GM18526 (cell line): ENCODE measurements around the gene GNG2.
A peak's percentile ranks its signal among the peaks of the same experiment; 100 is the strongest.

ENCODE experiments used
- POLR2A ChIP-seq: IDR thresholded peaks from 3 replicates; pipeline ENCODE4 v1.6.1; 2011; ENCODE audit not compliant: insufficient read length; ENCODE audit errors: extremely low read depth

GNG2 gene

DNA sequence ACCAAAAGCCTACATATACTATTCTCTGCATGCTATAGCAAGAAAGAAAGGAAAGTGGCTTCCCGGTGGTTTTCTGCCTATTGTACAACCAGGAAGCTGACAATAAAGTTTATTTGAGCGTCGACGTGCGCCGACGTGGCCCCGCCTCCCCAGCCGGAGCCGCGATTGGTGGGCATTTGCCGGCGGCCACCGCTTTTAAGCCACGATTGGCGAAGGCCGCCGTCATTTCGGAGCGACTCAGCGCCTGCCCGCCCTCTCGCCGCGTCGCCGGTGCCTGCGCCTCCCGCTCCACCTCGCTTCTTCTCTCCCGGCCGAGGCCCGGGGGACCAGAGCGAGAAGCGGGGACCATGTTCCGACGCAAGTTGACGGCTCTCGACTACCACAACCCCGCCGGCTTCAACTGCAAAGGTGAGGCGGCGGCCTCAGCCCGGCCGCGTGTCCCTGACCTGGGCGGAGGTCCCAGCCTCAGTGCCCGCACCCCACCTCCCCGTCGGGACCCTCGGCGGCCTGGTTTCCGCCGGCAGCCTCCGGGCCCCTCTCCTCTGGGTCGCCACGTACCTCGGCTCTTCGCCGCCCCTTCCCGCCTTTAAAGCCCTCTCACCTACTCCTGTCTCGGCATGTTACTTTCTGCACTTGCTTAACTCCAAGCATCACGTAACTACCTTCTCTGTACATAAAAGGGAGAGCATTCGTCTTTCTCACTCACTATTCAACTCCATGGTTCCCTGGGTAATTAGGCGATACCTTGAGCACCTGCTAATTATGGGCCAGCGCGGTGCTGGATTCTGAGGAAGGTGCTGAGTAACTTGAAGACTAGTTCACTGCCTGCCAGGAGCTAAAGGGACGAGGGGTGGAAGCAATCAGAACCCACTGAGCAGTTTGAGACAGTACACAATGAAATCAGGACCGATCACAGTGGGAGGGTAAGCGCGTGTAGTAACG, 129.2 kb downstream of the GNG2 start, which contains the start of gene RTRAF:
Gene RTRAF, plus strand, starts transcription at position 254 of the 942 bp plus-strand sequence. Its CDS starts 94 bp downstream, at position 348.
- peak; percentile 83 for TF ChIP-seq POLR2A

DNA sequence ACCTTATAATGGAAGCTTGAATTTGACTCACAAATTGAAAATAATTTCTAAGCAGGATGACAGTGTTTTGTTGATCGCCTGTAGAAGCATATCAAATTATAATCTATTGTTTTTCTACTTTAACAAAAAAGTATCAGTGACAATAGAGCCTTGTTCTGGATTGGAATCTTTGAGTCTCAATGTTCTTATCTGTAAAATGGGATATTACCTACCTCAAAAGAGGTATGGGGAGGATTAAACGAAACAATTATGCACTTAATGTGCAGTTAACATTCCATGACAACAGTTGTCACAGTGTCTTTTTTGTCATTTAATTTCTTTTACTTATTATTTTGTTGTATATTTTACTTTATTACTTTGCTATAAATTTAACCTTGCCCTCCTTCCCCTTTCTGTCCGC, 130.1 kb downstream of the GNG2 start:
- no peak for TF ChIP-seq POLR2A

DNA sequence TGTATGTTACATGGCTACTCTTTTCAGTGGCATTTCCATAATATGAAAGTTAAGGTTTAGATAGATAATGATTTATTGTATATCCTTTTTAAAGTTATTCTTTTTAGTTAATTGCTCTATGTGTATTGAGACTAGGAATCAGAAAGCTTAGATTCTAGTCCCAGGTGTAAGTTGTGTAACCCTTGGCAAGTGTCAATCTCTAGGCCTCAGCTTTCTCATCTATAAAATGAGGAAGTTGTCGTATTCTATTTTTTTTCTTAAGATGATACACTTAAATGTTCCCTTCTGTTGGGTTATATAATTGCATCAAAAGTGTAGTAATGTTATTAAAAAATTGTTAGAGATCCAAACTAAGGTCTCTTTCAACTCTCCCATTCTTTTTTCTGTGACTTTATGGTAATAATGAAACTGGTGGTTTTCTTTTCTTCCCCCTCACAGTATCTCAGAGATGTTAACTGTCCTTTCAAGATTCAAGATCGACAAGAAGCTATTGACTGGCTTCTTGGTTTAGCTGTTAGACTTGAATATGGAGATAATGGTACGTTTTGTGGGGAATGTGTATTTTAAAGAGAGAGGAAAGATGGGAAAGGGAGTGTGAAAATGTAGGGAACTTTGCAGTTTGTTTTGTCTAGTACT, 133.0 kb downstream of the GNG2 start:
- TF ChIP-seq POLR2A: no peak

DNA sequence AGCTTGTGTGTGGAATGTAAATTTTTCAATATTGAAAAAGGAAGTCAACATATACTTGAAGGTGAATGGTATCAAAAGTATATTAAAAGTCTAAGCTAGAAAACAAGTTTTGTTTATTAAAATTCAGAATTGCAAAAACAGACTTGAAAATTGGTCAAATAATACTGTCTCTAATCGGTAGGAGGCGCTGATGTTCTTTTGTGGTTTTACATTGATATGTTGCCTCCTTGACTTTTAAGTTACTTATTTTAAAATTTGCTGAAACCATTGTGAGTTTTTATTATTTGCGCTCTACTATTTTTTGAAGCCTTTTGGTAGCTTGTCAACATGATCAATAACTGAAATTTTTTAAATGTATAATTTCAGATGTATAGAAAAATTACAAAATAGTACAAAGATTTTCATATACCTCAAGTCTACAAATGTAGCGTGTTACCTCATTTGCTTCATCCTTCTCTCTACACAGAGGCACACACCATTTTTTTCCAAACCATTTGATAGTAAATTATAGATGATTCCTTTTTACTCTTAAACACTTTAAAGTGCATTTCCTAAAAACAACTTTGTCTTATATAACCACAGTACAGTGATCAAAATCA, 135.8 kb downstream of the GNG2 start:
- TF ChIP-seq POLR2A: no peak

DNA sequence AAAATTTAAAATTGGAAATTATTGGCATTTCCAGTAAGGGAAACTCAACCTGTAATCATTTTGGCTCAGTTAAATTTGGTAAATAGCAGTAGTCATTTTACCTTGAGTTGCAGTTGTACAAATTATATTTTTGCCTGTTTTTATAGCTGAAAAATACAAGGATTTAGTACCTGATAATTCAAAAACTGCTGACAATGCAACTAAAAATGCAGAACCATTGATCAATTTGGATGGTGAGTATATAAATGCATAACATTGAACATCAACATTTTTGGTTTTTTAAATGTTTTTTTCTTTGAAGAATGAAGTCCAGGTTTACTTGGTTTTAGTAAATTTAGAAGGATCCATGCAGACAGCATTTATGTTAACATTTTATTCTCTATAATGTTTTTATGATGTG, 137.9 kb downstream of the GNG2 start:
- no peak for TF ChIP-seq POLR2A

DNA sequence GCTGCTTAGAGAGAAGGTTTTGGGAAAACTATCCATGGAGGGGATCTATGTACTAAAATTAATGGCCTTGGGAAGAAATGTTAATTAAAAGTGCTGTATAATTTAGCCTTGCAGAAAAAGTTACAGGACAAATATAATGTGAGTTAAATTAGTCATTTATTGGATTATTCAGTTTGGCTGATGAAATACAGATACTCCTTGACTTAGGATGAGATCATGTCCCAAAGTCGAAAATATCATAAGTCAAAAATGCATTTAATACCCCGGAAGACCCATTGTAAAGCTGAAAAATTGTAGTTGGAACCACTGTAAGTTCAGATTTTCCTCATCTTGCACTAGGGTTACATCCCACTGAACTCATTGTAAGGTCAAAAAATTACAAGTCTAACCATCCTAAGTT, 138.7 kb downstream of the GNG2 start:
- TF ChIP-seq POLR2A: no peak

DNA sequence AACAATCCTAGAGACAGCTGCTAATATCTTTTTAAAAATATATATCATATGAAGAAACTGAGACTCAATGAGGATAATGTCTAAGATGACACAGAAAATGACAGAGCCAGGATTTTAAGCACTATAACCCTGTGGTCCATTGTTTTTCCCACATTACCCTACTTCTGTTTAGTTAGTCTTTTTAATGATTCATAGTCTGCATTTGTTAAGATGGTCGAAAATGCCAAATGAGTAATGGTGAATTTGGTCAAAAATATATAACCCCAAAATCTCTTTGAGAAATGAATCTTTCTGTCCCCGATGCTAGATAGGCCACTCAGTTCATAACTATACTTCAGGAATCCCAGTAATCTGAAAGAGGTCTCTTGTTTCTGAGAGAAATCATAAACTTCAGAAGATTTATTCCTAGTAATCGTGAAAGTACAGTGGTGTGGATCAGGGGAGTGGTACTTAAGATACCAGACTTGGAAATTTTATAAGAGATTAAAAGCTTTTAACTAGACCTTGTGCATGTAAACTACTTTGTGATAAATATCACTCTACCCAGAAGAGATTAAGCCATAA, 139.7 kb downstream of the GNG2 start:
- no peak for TF ChIP-seq POLR2A

DNA sequence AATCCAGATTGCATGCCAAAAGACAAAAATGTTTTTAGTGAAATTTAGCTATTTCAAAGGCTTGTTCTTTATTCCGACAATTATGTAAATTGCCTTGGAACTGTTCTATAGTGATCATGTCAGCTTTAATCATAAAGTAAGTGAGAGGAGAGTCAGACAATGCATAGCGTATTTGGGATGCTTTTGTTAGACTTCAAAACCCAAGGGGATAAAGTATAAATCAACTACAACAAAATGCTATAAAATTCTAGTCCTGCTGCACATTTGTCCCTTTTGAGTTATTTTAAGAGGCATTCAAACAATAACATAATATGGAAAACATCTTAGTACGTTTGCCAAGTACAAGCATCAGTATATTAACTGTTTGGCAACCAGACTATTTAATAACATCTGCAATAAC, 140.3 kb downstream of the GNG2 start:
- TF ChIP-seq POLR2A: no peak

DNA sequence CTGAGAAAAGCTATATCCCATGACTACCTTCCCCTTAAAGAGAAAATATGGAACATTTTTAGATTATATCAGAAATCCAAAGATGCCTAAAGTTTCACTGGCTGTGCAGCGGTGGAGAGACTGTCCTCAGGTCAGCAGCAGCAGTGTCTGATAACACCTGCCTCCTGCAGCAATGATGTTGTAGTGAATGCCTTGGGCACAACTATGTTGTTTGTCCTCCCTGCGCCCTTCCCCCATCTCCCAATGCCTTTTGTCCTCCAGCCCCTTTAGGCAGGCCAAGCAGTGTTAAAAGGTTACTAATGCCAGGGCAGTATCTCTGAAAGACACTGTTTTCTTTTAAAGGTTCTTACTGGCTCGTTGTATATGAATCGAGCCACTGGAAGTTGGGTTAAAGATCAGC, 142.1 kb downstream of the GNG2 start:
- TF ChIP-seq POLR2A: no peak

DNA sequence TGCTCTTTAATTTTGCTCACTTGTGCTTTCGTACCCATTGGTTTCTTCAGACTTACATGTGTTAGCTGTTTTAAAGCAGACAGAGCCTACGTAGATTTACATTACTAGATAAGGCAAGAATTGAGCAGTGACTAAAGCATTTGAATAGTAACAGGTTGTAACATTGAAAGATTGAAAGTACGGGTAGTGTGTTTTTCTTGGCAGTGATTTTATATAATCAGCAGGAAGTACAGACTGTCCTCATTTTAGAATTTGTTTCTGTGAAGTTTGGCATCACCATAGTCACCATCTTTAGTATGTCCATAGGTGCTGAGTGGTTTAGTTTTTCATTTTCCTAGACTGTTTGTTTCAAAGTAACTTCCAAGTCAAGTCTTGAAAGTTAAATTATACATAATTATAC, 142.9 kb downstream of the GNG2 start:
- no peak for TF ChIP-seq POLR2A

DNA sequence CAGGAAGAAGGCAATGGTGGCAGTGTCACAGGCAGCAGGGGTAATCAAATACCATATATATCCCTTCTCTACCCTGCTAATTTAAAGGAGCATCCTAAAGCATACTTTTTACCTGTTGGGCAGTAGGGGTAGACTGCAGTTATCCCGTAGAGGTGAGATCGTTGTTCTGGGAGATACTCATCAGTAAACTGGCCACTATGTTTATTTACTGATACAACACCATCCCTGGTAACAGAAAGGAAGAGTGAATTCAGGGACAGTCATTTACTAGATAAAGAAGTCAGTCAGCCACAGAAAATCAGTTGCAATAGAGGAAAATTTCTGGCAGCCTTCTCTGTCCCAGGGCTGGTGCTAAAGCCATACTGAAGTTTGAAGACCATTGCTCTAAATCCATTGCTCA, 145.2 kb downstream of the GNG2 start:
- no peak for TF ChIP-seq POLR2A

DNA sequence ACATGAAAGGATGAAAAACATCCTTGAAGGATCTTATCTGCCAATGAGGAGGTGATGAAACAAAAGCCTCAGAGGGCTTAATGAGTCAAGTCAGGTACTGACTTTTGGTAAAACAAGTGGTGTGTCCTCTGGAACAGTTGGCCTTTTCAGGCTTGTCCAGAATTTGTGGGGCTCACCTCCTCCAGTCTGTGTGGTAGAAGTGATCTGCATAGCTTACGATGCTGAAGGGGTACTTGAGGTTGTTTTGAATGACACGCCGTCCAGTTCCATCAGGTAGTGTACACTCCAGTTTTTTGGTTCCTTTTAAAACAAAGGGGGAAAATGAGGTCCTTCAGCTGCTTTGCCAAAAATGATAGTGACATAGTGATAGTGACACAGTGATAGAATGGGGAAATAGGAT, 145.9 kb downstream of the GNG2 start:
- no peak for TF ChIP-seq POLR2A

DNA sequence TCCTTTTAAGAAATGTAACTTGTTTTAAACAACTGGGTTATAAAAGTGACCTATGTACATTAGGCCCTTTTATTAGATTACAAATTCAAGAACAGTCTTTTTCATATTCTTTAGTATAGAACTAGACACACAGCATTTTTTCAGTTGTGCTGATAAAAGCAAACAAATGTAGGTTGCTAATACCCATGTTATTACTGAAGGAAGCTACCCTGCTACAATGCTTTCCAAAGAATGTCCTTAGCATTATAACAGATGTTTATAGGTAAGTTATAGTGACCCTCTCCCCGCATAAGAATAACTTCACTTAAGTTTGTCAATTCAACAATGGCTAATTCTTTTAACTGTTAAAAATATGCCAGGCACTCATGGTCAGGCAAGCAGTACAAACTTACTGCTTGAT, 146.8 kb downstream of the GNG2 start:
- no peak for TF ChIP-seq POLR2A

DNA sequence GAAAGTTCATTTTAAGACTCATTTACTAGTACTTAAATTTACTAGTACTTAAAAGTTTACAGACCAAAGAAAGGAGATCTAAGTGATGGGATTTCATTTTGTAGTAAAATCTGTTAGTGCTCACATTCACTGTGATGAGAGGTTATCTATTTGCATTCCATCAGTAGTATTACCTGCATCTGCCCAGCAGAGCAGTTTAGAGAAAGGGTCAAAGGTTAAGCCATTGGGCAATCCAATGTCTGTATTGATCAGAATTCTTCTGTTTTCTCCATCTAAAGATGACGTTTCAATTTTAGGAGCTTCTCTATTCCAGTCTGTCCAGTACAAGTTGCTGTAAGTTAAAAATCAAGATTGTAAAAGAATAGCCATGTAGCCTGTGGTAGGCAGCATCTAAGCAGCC, 147.2 kb downstream of the GNG2 start:
- TF ChIP-seq POLR2A: no peak

DNA sequence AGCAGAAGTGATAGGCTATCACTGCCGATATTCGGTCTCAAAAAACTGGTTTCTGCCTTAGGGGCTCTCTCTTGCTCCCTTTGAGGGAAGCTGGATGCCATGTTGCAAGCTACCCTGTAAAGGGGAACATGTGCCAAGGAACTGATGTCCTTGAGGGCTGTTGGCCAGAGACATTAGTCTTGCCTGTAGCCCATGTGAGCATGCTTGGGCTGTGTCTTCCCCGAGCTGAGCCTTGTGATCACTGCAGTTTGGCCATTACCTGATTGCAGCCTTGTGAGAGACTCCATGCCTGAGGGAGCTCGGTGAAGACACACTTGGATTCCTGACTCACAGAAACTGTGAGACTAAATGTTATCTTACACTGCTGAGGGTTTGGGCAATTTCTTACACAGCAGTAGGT, 147.7 kb downstream of the GNG2 start:
- no peak for TF ChIP-seq POLR2A

DNA sequence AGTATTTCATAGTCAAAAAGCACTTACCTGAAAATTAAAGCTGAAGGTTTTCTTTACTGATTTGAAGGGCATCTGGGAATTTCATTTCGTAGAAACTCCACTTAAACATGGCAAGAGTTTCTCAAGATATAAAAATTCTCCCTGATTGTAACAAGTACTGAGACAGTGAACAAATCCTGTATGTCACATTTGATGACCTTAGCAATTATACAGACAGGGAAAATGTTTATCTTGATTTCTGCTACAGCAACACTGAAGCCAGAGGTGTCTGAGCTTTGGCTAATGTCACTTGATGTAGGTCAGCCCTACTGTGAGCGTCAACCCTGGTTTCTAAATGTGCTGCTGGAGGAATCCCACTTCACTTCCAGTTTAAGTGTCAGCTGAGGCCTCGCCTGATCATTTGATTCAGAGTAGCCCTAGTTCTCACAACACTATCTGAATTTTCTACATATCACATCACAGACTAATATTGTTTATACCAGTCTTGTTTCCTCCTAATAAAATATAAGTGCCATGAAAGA, 149.8 kb downstream of the GNG2 start:
- TF ChIP-seq POLR2A: no peak

DNA sequence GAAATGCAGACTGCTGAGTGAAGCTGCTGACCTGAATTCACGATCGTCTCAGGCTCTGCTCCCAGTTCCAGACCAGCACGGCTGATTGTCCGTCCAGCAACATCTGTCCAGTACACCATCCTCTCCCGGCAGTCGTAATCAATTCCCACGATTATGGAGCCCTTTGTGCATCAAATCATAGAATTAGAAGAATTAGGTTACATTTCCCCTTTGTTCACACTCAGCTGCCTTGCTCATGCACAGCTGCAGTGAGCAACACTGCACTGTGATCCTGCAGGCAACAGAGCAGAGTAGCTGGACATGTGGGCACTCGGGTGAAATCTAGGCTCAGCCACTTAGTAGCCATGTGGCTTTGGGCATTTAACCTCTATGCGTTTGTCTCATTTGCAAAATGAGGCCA, 151.1 kb downstream of the GNG2 start:
- TF ChIP-seq POLR2A: no peak
